B cell (primary cell): ENCODE results near the gene PSG6.
"Not testable (repeated sequence)": the region's sequence is repeated elsewhere in the genome, so short reads cannot be mapped to it uniquely, and the experiment has no call there.

Source experiments
- EZH2 ChIP-seq: IDR thresholded peaks from 2 replicates; pipeline ENCODE4 v1.6.1; 2012; ENCODE audit warnings: borderline replicate concordance, low read depth, mild to moderate bottlenecking, moderate library complexity, low read length; ENCODE audit not compliant: insufficient read depth, poor library complexity, severe bottlenecking
- TF ChIP-seq, protein P1 (sequence below): fragments of 200-600 bp; IDR thresholded peaks from one replicate; pipeline ENCODE4 v1.8.0; 2022; ENCODE audit warnings: antibody characterized with exemption, mild to moderate bottlenecking

DNA sequence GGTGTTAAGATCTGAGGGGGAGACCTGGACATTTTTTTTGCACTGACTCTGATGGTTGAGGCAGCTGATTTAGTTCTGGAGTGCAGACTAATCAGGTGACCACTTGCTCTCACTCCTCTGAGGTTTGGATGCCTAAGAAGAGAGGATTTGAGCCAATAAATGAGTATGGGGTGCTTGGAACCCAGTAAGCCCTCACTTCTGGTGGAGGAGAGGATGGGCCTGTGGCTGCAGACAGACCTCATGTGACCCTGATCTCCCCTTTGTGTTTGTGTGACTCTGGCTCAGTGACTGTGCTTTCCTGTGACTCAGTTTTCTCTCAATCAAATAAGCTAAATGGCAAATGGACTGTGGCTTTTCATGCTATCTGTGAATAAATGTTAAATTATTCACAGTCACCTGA, 16.5 kb upstream of the PSG6 start:
- TF ChIP-seq, protein P1, sequence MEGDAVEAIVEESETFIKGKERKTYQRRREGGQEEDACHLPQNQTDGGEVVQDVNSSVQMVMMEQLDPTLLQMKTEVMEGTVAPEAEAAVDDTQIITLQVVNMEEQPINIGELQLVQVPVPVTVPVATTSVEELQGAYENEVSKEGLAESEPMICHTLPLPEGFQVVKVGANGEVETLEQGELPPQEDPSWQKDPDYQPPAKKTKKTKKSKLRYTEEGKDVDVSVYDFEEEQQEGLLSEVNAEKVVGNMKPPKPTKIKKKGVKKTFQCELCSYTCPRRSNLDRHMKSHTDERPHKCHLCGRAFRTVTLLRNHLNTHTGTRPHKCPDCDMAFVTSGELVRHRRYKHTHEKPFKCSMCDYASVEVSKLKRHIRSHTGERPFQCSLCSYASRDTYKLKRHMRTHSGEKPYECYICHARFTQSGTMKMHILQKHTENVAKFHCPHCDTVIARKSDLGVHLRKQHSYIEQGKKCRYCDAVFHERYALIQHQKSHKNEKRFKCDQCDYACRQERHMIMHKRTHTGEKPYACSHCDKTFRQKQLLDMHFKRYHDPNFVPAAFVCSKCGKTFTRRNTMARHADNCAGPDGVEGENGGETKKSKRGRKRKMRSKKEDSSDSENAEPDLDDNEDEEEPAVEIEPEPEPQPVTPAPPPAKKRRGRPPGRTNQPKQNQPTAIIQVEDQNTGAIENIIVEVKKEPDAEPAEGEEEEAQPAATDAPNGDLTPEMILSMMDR = not testable (repeated sequence)
- TF ChIP-seq EZH2 = not testable (repeated sequence)
